Stomach (tissue), 4 donors: ENCODE results near the gene SLC39A2.

Experiments used
- POLR2A ChIP-seq, 4 donors: fragments of 450-650 bp; IDR thresholded peaks; one replicate each; pipeline ENCODE4 v1.6.1; 2016; ENCODE audit warnings: antibody characterized with exemption in 4 of 4, control low read depth in 2 of 4, mild to moderate bottlenecking in 1 of 4, moderate library complexity in 1 of 4
- TF ChIP-seq, protein P1 (sequence below), 7 experiments: fragments of 450-650 bp in 4 of 7; fragments of 200-600 bp in 3 of 7; sonication (generic) in 3 of 7; IDR thresholded peaks; one replicate each; pipeline ENCODE4 v1.5.1; 2016 to 2019; ENCODE audit warnings: antibody characterized with exemption in 7 of 7, control low read depth in 2 of 7, mild to moderate bottlenecking in 1 of 7

DNA sequence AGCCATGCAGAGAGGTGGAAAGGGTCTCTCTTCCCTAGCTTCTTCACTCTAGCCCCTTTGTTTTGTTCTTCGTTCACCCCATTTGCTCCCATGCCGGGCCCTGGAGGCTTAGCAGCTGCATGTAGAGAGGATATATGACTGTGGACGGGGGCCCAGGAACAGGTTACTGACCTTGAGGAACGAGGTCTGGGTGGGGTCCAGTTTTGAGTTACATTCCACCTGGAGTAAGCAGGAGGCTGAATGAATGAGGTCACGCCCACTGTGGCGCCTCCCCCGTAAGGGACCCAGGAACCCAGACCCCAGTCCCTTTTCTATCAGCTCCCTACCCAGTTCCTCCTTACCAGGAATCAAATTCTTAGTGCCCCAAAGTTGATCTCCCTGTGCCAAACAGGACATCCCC is 19.2 kb downstream of the SLC39A2 start:
- TF ChIP-seq POLR2A (IDR thresholded peaks at IDR 0.05), result no peak
- TF ChIP-seq, protein P1, sequence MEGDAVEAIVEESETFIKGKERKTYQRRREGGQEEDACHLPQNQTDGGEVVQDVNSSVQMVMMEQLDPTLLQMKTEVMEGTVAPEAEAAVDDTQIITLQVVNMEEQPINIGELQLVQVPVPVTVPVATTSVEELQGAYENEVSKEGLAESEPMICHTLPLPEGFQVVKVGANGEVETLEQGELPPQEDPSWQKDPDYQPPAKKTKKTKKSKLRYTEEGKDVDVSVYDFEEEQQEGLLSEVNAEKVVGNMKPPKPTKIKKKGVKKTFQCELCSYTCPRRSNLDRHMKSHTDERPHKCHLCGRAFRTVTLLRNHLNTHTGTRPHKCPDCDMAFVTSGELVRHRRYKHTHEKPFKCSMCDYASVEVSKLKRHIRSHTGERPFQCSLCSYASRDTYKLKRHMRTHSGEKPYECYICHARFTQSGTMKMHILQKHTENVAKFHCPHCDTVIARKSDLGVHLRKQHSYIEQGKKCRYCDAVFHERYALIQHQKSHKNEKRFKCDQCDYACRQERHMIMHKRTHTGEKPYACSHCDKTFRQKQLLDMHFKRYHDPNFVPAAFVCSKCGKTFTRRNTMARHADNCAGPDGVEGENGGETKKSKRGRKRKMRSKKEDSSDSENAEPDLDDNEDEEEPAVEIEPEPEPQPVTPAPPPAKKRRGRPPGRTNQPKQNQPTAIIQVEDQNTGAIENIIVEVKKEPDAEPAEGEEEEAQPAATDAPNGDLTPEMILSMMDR (IDR thresholded peaks at IDR 0.05), result no peak
